ENCODE data around the gene VWA2.

DNA sequence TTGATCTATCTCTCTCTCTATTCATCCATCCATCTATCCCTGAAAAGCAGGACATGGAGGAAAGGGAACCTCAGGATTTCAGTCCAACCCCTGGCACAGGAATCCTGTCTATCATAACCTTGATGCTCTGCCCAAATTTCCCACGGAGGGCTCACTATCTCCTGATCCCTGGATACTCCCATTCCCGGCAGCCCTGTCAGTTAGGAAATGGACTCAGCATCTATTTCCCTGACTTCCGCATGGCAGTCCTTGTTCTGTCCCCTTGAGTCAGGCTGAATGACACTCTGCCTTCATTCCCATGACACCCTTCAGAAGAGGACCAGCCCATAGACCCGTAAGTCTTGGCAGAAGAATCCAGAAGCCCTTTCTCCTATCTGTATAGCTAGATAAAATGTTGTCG lies 77.7 kb downstream of the VWA2 start:
- TF ChIP-seq TCF12 (IDR thresholded peaks at IDR 0.05; ENCODE audit: low read depth) (no peak), TAF1 (IDR thresholded peaks at IDR 0.05; ENCODE audit: low read depth) (no peak), YY1 (IDR thresholded peaks at IDR 0.05; ENCODE audit: low read depth) (no peak), CEBPB (IDR thresholded peaks at IDR 0.05) (no peak), NFIC (IDR thresholded peaks at IDR 0.05) (no peak)

All from Ishikawa (cell line).